OCI-LY3 (cell line): ENCODE data around the gene COMMD1.

ENCODE experiments used
- CTCF ChIP-seq: fragments of 200-600, 300-600 bp; sonication (generic); IDR thresholded peaks from 2 replicates; pipeline ENCODE4 v1.5.1; 2014; ENCODE audit warnings: antibody characterized with exemption, low read length, low read depth
- EZH2phosphoT487 ChIP-seq: fragments of 200-600 bp; shearing (Covaris generic); IDR thresholded peaks from 2 replicates; pipeline ENCODE4 v1.6.1; 2018; ENCODE audit warnings: antibody characterized with exemption, mixed run types, low read depth

- TF ChIP-seq CTCF: no peak
- no peak for TF ChIP-seq EZH2phosphoT487
These were observed 253.1 kb downstream of the COMMD1 start for GRCh38 chr2:62158444-62159121.
